GM23248 (cell line): ENCODE data around the gene CHRNB1. TPM values are rescaled to one million over a fixed set of nuclear protein-coding genes. Genes with fewer than 3 reads are reported as not detected.

Source experiments
- DNase-seq: peaks from one replicate; pipeline ENCODE4 v3.0.0-alpha.2; 2015
- H2AFZ ChIP-seq: fragments of 200-600 bp; sonication (generic); 2 replicates; pipeline ENCODE4 v1.6.1; 2016; ENCODE audit warnings: antibody characterized with exemption
- H3F3A ChIP-seq: fragments of 200-600 bp; sonication (generic); 2 replicates; pipeline ENCODE4 v1.6.1; 2016; ENCODE audit warnings: mild to moderate bottlenecking, antibody characterized with exemption, mixed run types; ENCODE audit not compliant: insufficient read depth
- H3K27ac ChIP-seq: fragments of 200-600 bp; sonication (generic); 2 replicates; pipeline ENCODE4 v1.5.1; 2016; ENCODE audit warnings: mild to moderate bottlenecking
- H3K27me3 ChIP-seq: fragments of 200-600 bp; sonication (generic); replicated peaks from 2 replicates; pipeline ENCODE4 v1.6.1; 2016; ENCODE audit warnings: mild to moderate bottlenecking; ENCODE audit not compliant: insufficient read depth
- H3K36me3 ChIP-seq: fragments of 200-600 bp; sonication (generic); 2 replicates; pipeline ENCODE4 v1.6.1; 2016; ENCODE audit warnings: low read depth, mild to moderate bottlenecking
- H3K4me1 ChIP-seq: fragments of 200-600 bp; sonication (generic); 2 replicates; pipeline ENCODE4 v1.6.1; 2016; ENCODE audit warnings: mild to moderate bottlenecking; ENCODE audit not compliant: insufficient read depth
- H3K4me2 ChIP-seq: fragments of 200-600 bp; sonication (generic); one replicate; pipeline ENCODE4 v1.6.1; 2016; ENCODE audit warnings: mild to moderate bottlenecking; ENCODE audit not compliant: unreplicated experiment
- H3K4me3 ChIP-seq: fragments of 200-600 bp; sonication (generic); 2 replicates; pipeline ENCODE4 v1.5.1; 2016; ENCODE audit warnings: mild to moderate bottlenecking
- H3K79me2 ChIP-seq: fragments of 200-600 bp; sonication (generic); 2 replicates; pipeline ENCODE4 v1.6.1; 2016; ENCODE audit warnings: mild to moderate bottlenecking; ENCODE audit not compliant: insufficient read depth
- H3K9ac ChIP-seq: fragments of 200-600 bp; sonication (generic); 2 replicates; pipeline ENCODE4 v1.6.1; 2016; ENCODE audit warnings: mild to moderate bottlenecking
- H3K9me2 ChIP-seq: fragments of 200-600 bp; sonication (generic); 2 replicates; pipeline ENCODE4 v1.6.1; 2016; ENCODE audit warnings: mixed run types, mild to moderate bottlenecking, moderate library complexity; ENCODE audit not compliant: insufficient read depth
- H3K9me3 ChIP-seq: fragments of 200-600 bp; sonication (generic); one replicate; pipeline ENCODE4 v1.6.1; 2017; ENCODE audit warnings: low read depth
- H4K20me1 ChIP-seq: fragments of 200-600 bp; sonication (generic); 2 replicates; pipeline ENCODE4 v1.6.0; 2016; ENCODE audit not compliant: insufficient read depth
- EZH2 ChIP-seq: fragments of 200-600 bp; sonication (generic); IDR thresholded peaks from 2 replicates; pipeline ENCODE4 v1.6.1; 2018; ENCODE audit warnings: antibody characterized with exemption, mild to moderate bottlenecking; ENCODE audit not compliant: insufficient read depth, poor library complexity, severe bottlenecking
- EZH2phosphoT487 ChIP-seq: fragments of 200-600 bp; sonication (generic); IDR thresholded peaks from 2 replicates; pipeline ENCODE4 v1.6.1; 2018; ENCODE audit warnings: antibody characterized with exemption, moderate library complexity, mild to moderate bottlenecking, low read depth; ENCODE audit not compliant: insufficient read depth
- WGBS, 2 experiments: methylation state at CpG; one replicate each; pipeline ENCODE4 v1.1.6; 2015 to 2017; ENCODE audit warnings: low lambda C conversion rate in 2 of 2, low coverage in 1 of 2; ENCODE audit errors: missing lambda C conversion rate in 2 of 2; 5-methylcytosine and 5-hydroxymethylcytosine counted together
- in situ Hi-C: fragments of 300-500 bp; cut with MboI; formaldehyde crosslinking; loops from 2 replicates; pipeline ENCODE4 v1.15.0; 2020
- polyA plus RNA-seq: library from polyadenylated mRNA; unstranded; fragments of >200 nt; fragmentation: Nextera tagmentation; extraction: Ambion mirVana; gene quantifications from 2 replicates; pipeline ENCODE4 v1.2.1, GENCODE V29; 2016
- total RNA-seq: library from RNA; depleted of rRNA; stranded (reverse); fragments of >200 nt; shearing (Covaris generic); gene quantifications from 2 replicates; pipeline ENCODE4 v1.2.3, GENCODE V29; 2014

The CHRNB1 gene
- total and polyA plus RNA-seq, 2 experiments from 2014 or later, result 3.5 to 4.9 TPM

DNA sequence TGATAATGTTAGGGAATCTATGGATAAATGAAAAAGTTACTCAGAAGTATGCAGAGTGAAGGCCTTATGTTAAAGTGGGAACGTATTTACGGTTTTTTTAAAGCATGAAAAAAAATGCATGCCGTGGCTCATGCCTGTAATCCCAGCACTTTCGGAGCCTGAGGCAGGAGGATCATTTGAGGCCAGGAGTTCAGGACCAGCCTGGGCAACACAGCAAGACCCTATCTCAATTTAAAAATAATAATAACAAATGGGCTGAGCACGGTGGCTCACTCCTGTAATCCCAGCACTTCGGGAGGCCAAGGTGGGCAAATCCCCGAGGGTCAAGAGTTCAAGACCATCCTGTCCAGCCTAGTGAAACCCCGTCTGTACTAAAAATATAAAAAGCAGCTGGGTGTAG, 45.3 kb downstream of the CHRNB1 start:
- WGBS, 2 experiments, result 78% methylated on average over 8 of the region's 8 CpGs
- H3K79me2 ChIP-seq, result peaks cover 100% of the 10 kb centered on the region
- TF ChIP-seq EZH2 (no peak), EZH2phosphoT487 (no peak)
- H3K27me3 ChIP-seq, result no peaks in the 10 kb centered on the region
- no peak overlapping the region for H3K27ac ChIP-seq
- no peak overlapping the region for H3K4me3 ChIP-seq
- no peak for DNase-seq
- H3F3A ChIP-seq, result peaks cover 10% of the 10 kb centered on the region; the same call in 1 of the 2 replicates
- H3K4me1 ChIP-seq, result peaks cover 23% of the 10 kb centered on the region
- no peaks in the 10 kb centered on the region for H3K9me3 ChIP-seq
- no peaks in the 10 kb centered on the region for H3K36me3 ChIP-seq
- H3K4me2 ChIP-seq, result no peak overlapping the region
- no peak overlapping the region for H2AFZ ChIP-seq
- in situ Hi-C loops, result no loop called here
- no peaks in the 10 kb centered on the region for H3K9me2 ChIP-seq
- H4K20me1 ChIP-seq, result peaks cover 44% of the 10 kb centered on the region
- no peak overlapping the region for H3K9ac ChIP-seq

DNA sequence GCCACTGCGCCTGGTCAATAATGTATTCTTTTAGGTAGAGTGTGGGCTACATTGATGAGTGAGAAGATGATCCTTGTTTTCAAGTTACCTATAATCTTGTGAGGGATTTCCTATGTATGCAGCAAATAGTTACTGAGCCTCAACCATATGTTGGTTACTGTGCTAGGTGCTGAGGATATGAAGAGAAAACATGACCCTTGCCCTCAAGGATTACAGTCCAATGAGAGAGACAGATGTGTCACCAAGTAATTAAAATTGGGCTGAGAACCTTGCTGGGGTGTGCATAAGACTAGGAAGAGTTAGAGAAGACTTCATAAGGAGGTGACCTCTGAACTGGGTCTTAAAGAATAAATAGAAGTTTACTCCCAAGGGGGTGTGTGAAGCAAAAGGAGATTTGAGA, 46.7 kb downstream of the CHRNB1 start:
- WGBS, 2 experiments, result 100% methylated on average over 1 of the region's 1 CpG
- peaks cover 48% of the 10 kb centered on the region for H4K20me1 ChIP-seq
- TF ChIP-seq EZH2phosphoT487 (no peak), EZH2 (no peak)
- no peak overlapping the region for H3K4me3 ChIP-seq
- no peak overlapping the region for H3K27ac ChIP-seq
- peaks cover 20% of the 10 kb centered on the region for H3K4me1 ChIP-seq
- no peak for DNase-seq
- in situ Hi-C loops, result no loop called here
- H3K4me2 ChIP-seq, result no peak overlapping the region
- no peaks in the 10 kb centered on the region for H3K9me3 ChIP-seq
- no peak overlapping the region for H2AFZ ChIP-seq
- peaks cover 4% of the 10 kb centered on the region; the same call in 1 of the 2 replicates for H3K36me3 ChIP-seq
- H3K27me3 ChIP-seq, result no peaks in the 10 kb centered on the region
- no peak overlapping the region for H3K9ac ChIP-seq
- H3F3A ChIP-seq, result peaks cover 6% of the 10 kb centered on the region; the same call in 1 of the 2 replicates
- no peaks in the 10 kb centered on the region for H3K9me2 ChIP-seq
- peaks cover 100% of the 10 kb centered on the region for H3K79me2 ChIP-seq

DNA sequence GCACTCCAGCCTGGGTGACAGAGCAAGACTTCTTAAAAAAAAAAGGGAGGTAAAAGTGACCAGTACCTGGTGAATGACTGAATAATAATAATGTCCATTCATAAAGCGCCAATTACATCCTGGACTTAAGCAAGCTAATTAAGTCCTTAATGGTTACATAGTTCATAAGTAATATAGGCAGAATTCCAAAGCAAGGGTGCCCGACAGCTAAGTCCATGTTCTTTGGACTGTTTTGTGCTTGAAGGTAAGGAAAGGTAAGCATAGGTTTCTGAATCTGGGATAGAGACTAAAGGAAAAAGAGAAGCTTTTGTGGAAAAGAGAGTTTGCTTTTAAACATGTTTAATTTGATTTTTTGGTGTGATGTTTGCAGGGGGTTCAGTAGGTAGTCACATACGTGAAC, 49.1 kb downstream of the CHRNB1 start:
- H3K9ac ChIP-seq, result no peak overlapping the region
- no peak overlapping the region for H2AFZ ChIP-seq
- peaks cover 14% of the 10 kb centered on the region for H3K36me3 ChIP-seq
- no peaks in the 10 kb centered on the region for H3K9me3 ChIP-seq
- H3K4me1 ChIP-seq, result peaks cover 5% of the 10 kb centered on the region; the same call in 1 of the 2 replicates
- no peak for DNase-seq
- H3K4me3 ChIP-seq, result no peak overlapping the region
- peaks cover 4% of the 10 kb centered on the region; the same call in 1 of the 2 replicates for H3F3A ChIP-seq
- no peaks in the 10 kb centered on the region for H3K9me2 ChIP-seq
- TF ChIP-seq EZH2phosphoT487, result no peak
- TF ChIP-seq EZH2, result no peak
- in situ Hi-C loops, result no loop called here
- H3K27me3 ChIP-seq, result no peaks in the 10 kb centered on the region
- no peak overlapping the region for H3K4me2 ChIP-seq
- peaks cover 39% of the 10 kb centered on the region for H4K20me1 ChIP-seq
- H3K27ac ChIP-seq, result no peak overlapping the region
- 97 to 99% methylated on average over 3 of the region's 3 CpGs for WGBS, 2 experiments
- peaks cover 98% of the 10 kb centered on the region for H3K79me2 ChIP-seq

DNA sequence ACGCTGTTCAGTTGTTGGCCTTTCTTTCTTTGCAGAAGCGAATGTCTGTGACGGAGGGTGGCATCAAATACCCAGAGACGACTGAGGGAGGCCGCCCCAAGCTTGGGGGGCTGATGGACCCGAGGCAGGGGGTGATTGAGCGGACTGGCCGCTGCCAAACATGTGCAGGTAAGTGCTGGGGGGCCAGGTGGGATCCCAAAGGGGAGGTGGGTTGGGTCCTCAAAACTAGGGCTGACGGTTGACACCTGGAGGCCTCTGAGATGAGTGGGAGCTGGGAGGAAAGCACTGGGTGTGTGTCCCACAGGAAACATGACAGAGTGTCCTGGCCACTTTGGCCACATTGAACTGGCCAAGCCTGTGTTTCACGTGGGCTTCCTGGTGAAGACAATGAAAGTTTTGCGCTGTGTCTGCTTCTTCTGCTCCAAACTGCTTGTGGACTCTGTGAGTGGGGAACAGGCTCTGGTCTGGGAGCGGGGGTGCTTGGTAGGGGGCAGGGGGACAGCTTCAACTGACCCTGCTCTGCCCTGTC, 51.1 kb downstream of the CHRNB1 start:
- Histone ChIP-seq H4K20me1 (peaks cover 25% of the 10 kb centered on the region), H2AFZ (no peak overlapping the region), H3K9ac (no peak overlapping the region), H3F3A (no peaks in the 10 kb centered on the region), H3K36me3 (peaks cover 34% of the 10 kb centered on the region), H3K4me2 (no peak overlapping the region), H3K4me1 (no peaks in the 10 kb centered on the region), H3K4me3 (no peak overlapping the region), H3K9me3 (no peaks in the 10 kb centered on the region), H3K79me2 (peaks cover 98% of the 10 kb centered on the region), H3K27ac (no peak overlapping the region), H3K9me2 (no peaks in the 10 kb centered on the region), H3K27me3 (no peaks in the 10 kb centered on the region)
- WGBS, 2 experiments, result 90% methylated on average over 11 to 12 of the region's 12 CpGs
- DNase-seq, result no peak
- in situ Hi-C loops, result no loop called here
- no peak for TF ChIP-seq EZH2
- TF ChIP-seq EZH2phosphoT487, result no peak
